ENCODE data around the gene KCNMB3. TPM values are rescaled to one million over a fixed set of nuclear protein-coding genes. Genes with fewer than 3 reads are reported as not detected.
"Not testable (repeated sequence)": the region's sequence is repeated elsewhere in the genome, so short reads cannot be mapped to it uniquely, and the experiment has no call there.

The KCNMB3 gene
- total RNA-seq, 5 donors from 2014 or later (not counting 1 experiment from before 2014, with no cell fraction given), result 0.66 to 1.3 (median 1.1) TPM

DNA sequence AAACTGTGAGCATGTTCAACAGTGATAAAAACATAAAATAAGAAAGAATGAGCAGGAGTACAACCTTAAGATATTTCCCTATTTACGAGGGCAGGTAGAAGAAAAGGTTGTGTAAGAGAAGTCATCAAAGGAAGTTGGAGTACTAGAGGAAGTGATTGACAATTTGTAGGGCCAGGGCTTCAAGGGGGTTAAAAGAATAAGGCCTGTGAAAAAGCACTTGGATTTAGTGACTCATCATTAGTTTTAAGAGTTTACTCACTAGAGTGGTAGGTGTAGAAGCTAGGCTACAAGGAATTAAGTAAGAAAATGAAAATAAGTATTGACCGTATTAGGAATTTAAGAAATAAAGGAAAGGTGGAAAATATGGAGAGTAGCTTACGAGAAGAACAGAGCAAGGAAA lies 23.6 kb downstream of the KCNMB3 start:
- POLR2A ChIA-PET, result no interaction called here
- Mint-ChIP-seq H3K4me3 (no peak overlapping the region), H3K4me1 (no peaks in the 10 kb centered on the region), H3K36me3 (peaks cover 58% of the 10 kb centered on the region), H3K27ac (peak overlapping the region in 1 of 2 donors; percentile 6), H3K27me3 (no peaks in the 10 kb centered on the region), H3K9me3 (no peaks in the 10 kb centered on the region)
- no peaks in the 10 kb centered on the region for H3K4me1 ChIP-seq (ENCODE audit: control insufficient read depth in 1 of 2, extremely low read depth in 1 of 2, insufficient read depth in 2 of 2, low read length in 2 of 2)
- H3K9me3 ChIP-seq, result no peaks in the 10 kb centered on the region
- H3K4me3 ChIP-seq (ENCODE audit: control insufficient read depth in 1 of 2, extremely low read depth in 1 of 2, low read length in 1 of 2), result no peak overlapping the region
- no peak overlapping the region for H3K27ac ChIP-seq (ENCODE audit: low read length)
- CTCF ChIA-PET, result interaction anchor here in 1 of 2 donors (0.8 kb wide), 1 partner anchor 624 kb away, joined by 3 read pairs; no protein-coding TSS in a partner anchor
- no peak for DNase-seq
- peaks cover 4 to 47% of the 10 kb centered on the region in 2 donors for H3K36me3 ChIP-seq (ENCODE audit: control insufficient read depth in 2 of 2, extremely low read depth in 1 of 2, insufficient read depth in 1 of 2, low read length in 1 of 2)
- no peaks in the 10 kb centered on the region for H3K27me3 ChIP-seq (replicated peaks in 1 of 2; ENCODE audit: control insufficient read depth in 2 of 2, extremely low read depth in 1 of 2, insufficient read depth in 2 of 2, low read length in 1 of 2)
- 90% methylated on average over 2 of the region's 3 CpGs for WGBS (ENCODE audit: insufficient coverage)
- ATAC-seq (replicated peaks in 1 of 4), result no peak

DNA sequence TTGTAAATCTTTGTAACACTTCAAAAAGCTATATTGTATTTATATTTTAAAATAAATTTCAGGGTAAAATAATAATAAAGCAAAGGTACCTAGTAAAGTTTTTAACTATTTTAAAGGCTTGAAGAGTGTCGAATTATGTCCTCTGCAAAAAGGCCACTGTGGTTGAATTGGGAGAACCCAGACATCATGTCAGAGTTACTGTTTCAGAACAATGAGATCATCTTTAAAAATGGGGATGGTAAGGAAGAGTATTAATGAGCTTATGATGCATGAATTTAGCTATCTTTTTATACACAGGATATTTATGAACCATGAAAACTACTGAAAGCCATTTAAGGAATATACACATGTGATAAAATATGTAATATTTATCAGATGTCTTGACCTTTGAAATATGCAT lies 26.3 kb downstream of the KCNMB3 start:
- Histone ChIP-seq H3K9me3 (no peaks in the 10 kb centered on the region), H3K27me3 (replicated peaks in 1 of 2; ENCODE audit: control insufficient read depth in 2 of 2, extremely low read depth in 1 of 2, insufficient read depth in 2 of 2, low read length in 1 of 2) (no peaks in the 10 kb centered on the region), H3K36me3 (ENCODE audit: control insufficient read depth in 2 of 2, extremely low read depth in 1 of 2, insufficient read depth in 1 of 2, low read length in 1 of 2) (peaks cover 6 to 37% of the 10 kb centered on the region in 2 donors), H3K27ac (ENCODE audit: low read length) (no peak overlapping the region), H3K4me1 (ENCODE audit: control insufficient read depth in 1 of 2, extremely low read depth in 1 of 2, insufficient read depth in 2 of 2, low read length in 2 of 2) (no peaks in the 10 kb centered on the region), H3K4me3 (ENCODE audit: control insufficient read depth in 1 of 2, extremely low read depth in 1 of 2, low read length in 1 of 2) (no peak overlapping the region)
- Mint-ChIP-seq H3K4me1 (no peaks in the 10 kb centered on the region), H3K4me3 (no peak overlapping the region), H3K27me3 (no peaks in the 10 kb centered on the region), H3K27ac (peak overlapping the region in 1 of 2 donors; percentile 34), H3K36me3 (peaks cover 43% of the 10 kb centered on the region), H3K9me3 (no peaks in the 10 kb centered on the region)
- CTCF ChIA-PET, result interaction anchor here in 1 of 2 donors (1.0 kb wide), 1 partner anchor 10 kb away, joined by 3 read pairs; no protein-coding TSS in a partner anchor
- DNase-seq (no peak), ATAC-seq (replicated peaks in 1 of 4) (no peak)
- POLR2A ChIA-PET, result interaction anchor here in 1 of 2 donors (0.6 kb wide), 1 partner anchor 74 kb away, joined by 3 read pairs; no protein-coding TSS in a partner anchor
- WGBS (ENCODE audit: insufficient coverage), result 89% methylated on average over 1 of the region's 1 CpG

DNA sequence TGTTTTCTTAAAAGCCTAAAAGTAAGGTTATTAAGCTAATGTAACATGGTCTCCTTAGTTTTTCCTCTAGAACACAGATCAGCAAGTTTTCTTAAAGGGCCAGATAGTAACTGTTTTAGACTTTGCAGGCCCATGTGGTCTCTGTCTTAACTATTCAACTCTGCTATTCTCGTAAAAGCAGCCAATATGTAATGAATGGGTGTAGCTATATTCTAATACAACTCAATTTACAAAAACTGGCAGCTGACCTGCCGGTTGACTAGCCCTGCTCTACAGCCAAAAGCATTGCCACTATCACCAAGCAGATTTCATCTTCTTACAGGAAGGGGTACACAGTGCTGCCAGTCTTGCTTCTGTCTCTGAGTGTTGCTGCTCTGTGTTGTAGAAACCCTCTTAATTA lies 27.4 kb downstream of the KCNMB3 start:
- H3K9me3 ChIP-seq, result no peaks in the 10 kb centered on the region
- Mint-ChIP-seq H3K27me3 (no peaks in the 10 kb centered on the region), H3K9me3 (no peaks in the 10 kb centered on the region), H3K4me3 (no peak overlapping the region), H3K4me1 (no peaks in the 10 kb centered on the region), H3K36me3 (peaks cover 46% of the 10 kb centered on the region), H3K27ac (no peak overlapping the region)
- POLR2A ChIA-PET, result no interaction called here
- no peaks in the 10 kb centered on the region for H3K27me3 ChIP-seq (replicated peaks in 1 of 2; ENCODE audit: control insufficient read depth in 2 of 2, extremely low read depth in 1 of 2, insufficient read depth in 2 of 2, low read length in 1 of 2)
- ATAC-seq (replicated peaks in 1 of 4) (no peak), DNase-seq (no peak)
- no peak overlapping the region for H3K27ac ChIP-seq (ENCODE audit: low read length)
- no peaks in the 10 kb centered on the region for H3K4me1 ChIP-seq (ENCODE audit: control insufficient read depth in 1 of 2, extremely low read depth in 1 of 2, insufficient read depth in 2 of 2, low read length in 2 of 2)
- peaks cover 6 to 40% of the 10 kb centered on the region in 2 donors for H3K36me3 ChIP-seq (ENCODE audit: control insufficient read depth in 2 of 2, extremely low read depth in 1 of 2, insufficient read depth in 1 of 2, low read length in 1 of 2)
- H3K4me3 ChIP-seq (ENCODE audit: control insufficient read depth in 1 of 2, extremely low read depth in 1 of 2, low read length in 1 of 2), result no peak overlapping the region
- no CpG with 5 or more reads among the region's 2 CpGs for WGBS (ENCODE audit: insufficient coverage)
- CTCF ChIA-PET, result interaction anchor here (0.5 to 0.7 kb wide), 3 partner anchors 17 to 179 kb away, joined by 3 to 7 read pairs (median 4); no protein-coding TSS in a partner anchor

DNA sequence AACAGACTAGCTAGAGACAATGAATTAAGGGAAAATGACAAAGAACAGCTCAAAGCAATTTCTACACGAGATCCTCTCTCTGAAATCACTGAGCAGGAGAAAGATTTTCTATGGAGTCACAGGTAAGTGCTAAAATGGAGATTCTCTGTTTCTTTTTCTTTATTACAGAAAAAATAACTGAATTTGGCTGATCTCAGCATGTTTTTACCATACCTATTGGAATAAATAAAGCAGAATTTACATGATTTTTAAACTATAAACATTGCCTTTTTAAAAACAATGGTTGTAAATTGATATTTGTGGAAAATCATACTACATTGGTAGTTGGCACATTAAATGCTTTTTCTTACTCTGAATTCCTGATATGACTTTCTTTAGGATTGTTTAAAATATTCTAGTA lies 32.7 kb downstream of the KCNMB3 start:
- H3K4me3 ChIP-seq (ENCODE audit: control insufficient read depth in 1 of 2, extremely low read depth in 1 of 2, low read length in 1 of 2); H3K27ac Mint-ChIP-seq; CTCF ChIA-PET; H3K9me3 ChIP-seq; H3K9me3 Mint-ChIP-seq; H3K27me3 Mint-ChIP-seq; DNase-seq; H3K4me3 Mint-ChIP-seq; H3K4me1 Mint-ChIP-seq; H3K4me1 ChIP-seq (ENCODE audit: control insufficient read depth in 1 of 2, extremely low read depth in 1 of 2, insufficient read depth in 2 of 2, low read length in 2 of 2); H3K27me3 ChIP-seq (replicated peaks in 1 of 2; ENCODE audit: control insufficient read depth in 2 of 2, extremely low read depth in 1 of 2, insufficient read depth in 2 of 2, low read length in 1 of 2); H3K27ac ChIP-seq (ENCODE audit: low read length); ATAC-seq (replicated peaks in 1 of 4): not testable (repeated sequence)
- H3K36me3 ChIP-seq (ENCODE audit: control insufficient read depth in 2 of 2, extremely low read depth in 1 of 2, insufficient read depth in 1 of 2, low read length in 1 of 2), result peaks cover 6 to 28% of the 10 kb centered on the region in 2 donors
- peaks cover 25% of the 10 kb centered on the region for H3K36me3 Mint-ChIP-seq
- POLR2A ChIA-PET, result interaction anchor here in 1 of 2 donors (0.6 kb wide), 2 partner anchors 11 to 23 kb away, joined by 4 to 5 read pairs; no protein-coding TSS in a partner anchor
- no CpG with 5 or more reads among the region's 1 CpG for WGBS (ENCODE audit: insufficient coverage)

DNA sequence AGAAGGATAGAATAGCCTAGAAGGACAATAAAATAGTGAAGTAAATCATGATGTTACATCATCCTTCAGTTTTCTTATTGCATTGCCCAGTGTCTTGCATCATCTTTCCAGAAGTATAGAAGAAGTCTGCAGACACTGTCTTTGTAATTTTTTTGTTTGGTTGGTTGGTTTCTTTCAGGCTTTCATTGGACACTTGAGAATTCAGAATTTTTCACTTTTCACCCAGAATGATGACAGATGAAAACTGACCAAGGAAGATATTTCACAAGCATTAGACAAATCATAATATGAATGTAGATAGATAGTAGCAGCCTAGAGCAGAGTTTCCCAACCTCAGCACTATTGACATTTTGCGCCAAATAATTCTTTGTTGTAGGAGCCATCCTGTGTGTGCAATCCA lies 35.4 kb downstream of the KCNMB3 start:
- H3K4me3 Mint-ChIP-seq; POLR2A ChIA-PET; H3K4me3 ChIP-seq (ENCODE audit: control insufficient read depth in 1 of 2, extremely low read depth in 1 of 2, low read length in 1 of 2); ATAC-seq (replicated peaks in 1 of 4); H3K27me3 Mint-ChIP-seq; DNase-seq; H3K27ac ChIP-seq (ENCODE audit: low read length); H3K9me3 Mint-ChIP-seq; H3K27me3 ChIP-seq (replicated peaks in 1 of 2; ENCODE audit: control insufficient read depth in 2 of 2, extremely low read depth in 1 of 2, insufficient read depth in 2 of 2, low read length in 1 of 2); H3K27ac Mint-ChIP-seq; H3K4me1 Mint-ChIP-seq; H3K4me1 ChIP-seq (ENCODE audit: control insufficient read depth in 1 of 2, extremely low read depth in 1 of 2, insufficient read depth in 2 of 2, low read length in 2 of 2); CTCF ChIA-PET; H3K9me3 ChIP-seq: not testable (repeated sequence)
- peaks cover 19% of the 10 kb centered on the region for H3K36me3 Mint-ChIP-seq
- peaks cover 0 to 34% of the 10 kb centered on the region in 2 donors for H3K36me3 ChIP-seq (ENCODE audit: control insufficient read depth in 2 of 2, extremely low read depth in 1 of 2, insufficient read depth in 1 of 2, low read length in 1 of 2)
- WGBS (ENCODE audit: insufficient coverage), result no CpG with 5 or more reads among the region's 1 CpG

DNA sequence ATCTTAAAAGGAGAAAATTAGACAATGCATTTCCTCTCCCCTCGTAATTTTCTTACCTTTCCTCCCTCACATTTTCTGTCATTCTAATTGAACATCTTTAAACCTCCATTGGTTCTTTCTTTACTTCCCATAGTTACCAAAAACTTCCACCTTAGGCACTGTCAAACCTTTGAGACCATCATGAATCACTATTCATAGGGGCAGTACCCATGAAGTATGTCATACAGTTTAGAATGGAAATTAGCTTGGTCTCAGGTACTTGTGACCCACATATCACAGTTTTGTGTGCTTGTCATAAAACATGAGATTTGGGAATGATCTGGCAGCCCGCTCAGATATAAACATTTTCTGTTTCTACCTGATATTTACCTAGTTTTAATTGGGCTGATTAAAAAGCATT lies 50.1 kb downstream of the KCNMB3 start:
- Mint-ChIP-seq H3K27ac (no peak overlapping the region), H3K9me3 (no peaks in the 10 kb centered on the region), H3K4me3 (no peak overlapping the region), H3K36me3 (peaks cover 31% of the 10 kb centered on the region), H3K4me1 (peaks cover 21 to 29% (median 27%) of the 10 kb centered on the region in 3 donors), H3K27me3 (no peaks in the 10 kb centered on the region)
- Histone ChIP-seq H3K4me3 (ENCODE audit: control insufficient read depth in 1 of 2, extremely low read depth in 1 of 2, low read length in 1 of 2) (no peak overlapping the region), H3K36me3 (ENCODE audit: control insufficient read depth in 2 of 2, extremely low read depth in 1 of 2, insufficient read depth in 1 of 2, low read length in 1 of 2) (peaks cover 3 to 17% of the 10 kb centered on the region in 2 donors), H3K9me3 (no peaks in the 10 kb centered on the region), H3K27me3 (replicated peaks in 1 of 2; ENCODE audit: control insufficient read depth in 2 of 2, extremely low read depth in 1 of 2, insufficient read depth in 2 of 2, low read length in 1 of 2) (no peaks in the 10 kb centered on the region), H3K27ac (ENCODE audit: low read length) (no peak overlapping the region), H3K4me1 (ENCODE audit: control insufficient read depth in 1 of 2, extremely low read depth in 1 of 2, insufficient read depth in 2 of 2, low read length in 2 of 2) (peaks cover 0 to 4% of the 10 kb centered on the region in 2 experiments)
- 100% methylated on average over 1 of the region's 2 CpGs for WGBS (ENCODE audit: insufficient coverage)
- ATAC-seq (replicated peaks in 1 of 4) (no peak), DNase-seq (no peak)
- ChIA-PET POLR2A (no interaction called here), CTCF (no interaction called here)

DNA sequence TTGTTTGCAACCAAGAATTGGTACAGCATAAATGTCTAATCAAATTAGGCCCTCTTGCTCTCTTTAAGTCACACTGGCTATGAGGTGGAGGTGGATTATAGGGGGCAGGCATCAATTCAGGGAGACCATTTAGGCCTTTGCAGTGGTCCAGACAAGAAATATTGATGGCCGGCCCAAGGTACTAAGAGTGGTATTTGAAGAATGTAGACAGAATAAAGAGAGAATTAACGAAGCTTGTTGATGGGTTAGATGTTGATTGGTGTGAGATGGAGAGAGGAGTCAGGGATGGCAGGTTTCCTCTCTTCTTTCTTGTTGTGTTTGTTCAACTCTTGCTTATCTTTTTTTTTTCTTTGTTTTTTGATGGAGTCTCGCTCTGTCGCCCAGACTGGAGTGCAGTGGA lies 54.2 kb downstream of the KCNMB3 start:
- H3K9me3 Mint-ChIP-seq, result no peaks in the 10 kb centered on the region
- peaks cover 54 to 62% (median 57%) of the 10 kb centered on the region in 3 donors for H3K4me1 Mint-ChIP-seq
- no peak overlapping the region for H3K27ac ChIP-seq (ENCODE audit: low read length)
- H3K4me1 ChIP-seq (ENCODE audit: control insufficient read depth in 1 of 2, extremely low read depth in 1 of 2, insufficient read depth in 2 of 2, low read length in 2 of 2), result peaks cover 4 to 13% of the 10 kb centered on the region in 2 experiments
- ATAC-seq (replicated peaks in 1 of 4) (no peak), DNase-seq (no peak)
- ChIA-PET POLR2A (no interaction called here), CTCF (no interaction called here)
- H3K27ac Mint-ChIP-seq, result peak overlapping the region; percentile 20 to 86
- no peak overlapping the region for H3K4me3 Mint-ChIP-seq
- 94% methylated on average over 2 of the region's 4 CpGs for WGBS (ENCODE audit: insufficient coverage)
- peaks cover 19% of the 10 kb centered on the region for H3K36me3 Mint-ChIP-seq
- peaks cover 0 to 10% of the 10 kb centered on the region in 2 donors for H3K36me3 ChIP-seq (ENCODE audit: control insufficient read depth in 2 of 2, extremely low read depth in 1 of 2, insufficient read depth in 1 of 2, low read length in 1 of 2)
- no peak overlapping the region for H3K4me3 ChIP-seq (ENCODE audit: control insufficient read depth in 1 of 2, extremely low read depth in 1 of 2, low read length in 1 of 2)
- H3K27me3 Mint-ChIP-seq, result no peaks in the 10 kb centered on the region
- no peaks in the 10 kb centered on the region for H3K27me3 ChIP-seq (replicated peaks in 1 of 2; ENCODE audit: control insufficient read depth in 2 of 2, extremely low read depth in 1 of 2, insufficient read depth in 2 of 2, low read length in 1 of 2)
- no peaks in the 10 kb centered on the region for H3K9me3 ChIP-seq

All from T-cell (primary cell).